Progenitor cell of endocrine pancreas (in vitro differentiated cells): Measurements from ENCODE around the gene BLOC1S3. TPM values are rescaled to one million over a fixed set of nuclear protein-coding genes. Genes with fewer than 3 reads are reported as not detected.

ENCODE experiments used
- DNase-seq: peaks from one replicate; pipeline ENCODE4 v3.0.0; 2021; ENCODE audit warnings: low spot score; ENCODE audit not compliant: unreplicated experiment
- H3K27ac Mint-ChIP-seq: 2 replicates; pipeline ENCODE4 v1.8.0; 2021; ENCODE audit warnings: mild to moderate bottlenecking, moderate library complexity, mixed read lengths
- H3K27me3 Mint-ChIP-seq: 2 replicates; pipeline ENCODE4 v1.8.0; 2021; ENCODE audit warnings: mixed read lengths
- H3K36me3 Mint-ChIP-seq: 2 replicates; pipeline ENCODE4 v1.8.0; 2022; ENCODE audit warnings: mixed read lengths; ENCODE audit not compliant: insufficient read depth
- H3K4me1 Mint-ChIP-seq: 2 replicates; pipeline ENCODE4 v1.8.0; 2021; ENCODE audit warnings: low read depth, mixed read lengths
- H3K4me3 Mint-ChIP-seq: 2 replicates; pipeline ENCODE4 v1.8.0; 2021; ENCODE audit warnings: low read depth, mild to moderate bottlenecking, moderate library complexity, mixed read lengths
- H3K9me3 Mint-ChIP-seq: 2 replicates; pipeline ENCODE4 v1.8.0; 2021; ENCODE audit warnings: low read depth, mixed read lengths
- CTCF ChIP-seq: fragments of 200-600 bp; sonication (generic); IDR thresholded peaks from one replicate; pipeline ENCODE4 v1.5.0; 2021; ENCODE audit warnings: antibody characterized with exemption, mild to moderate bottlenecking; ENCODE audit not compliant: unreplicated experiment
- total RNA-seq: library from RNA; stranded (reverse); gene quantifications from 2 replicates; pipeline ENCODE4 v1.2.1, GENCODE V29; 2021

Gene BLOC1S3
- total RNA-seq, 1 donor from 2014 or later = 8.7 TPM

- Mint-ChIP-seq H3K27me3 (peaks cover 50% of the 10 kb centered on the region), H3K9me3 (no peaks in the 10 kb centered on the region)
These were observed 22.5 kb upstream of the BLOC1S3 start for GRCh38 chr19:45156011-45156630.

GRCh38 chr19:45156751-45157150 is 21.8 kb upstream of the BLOC1S3 start:
- no peak overlapping the region for H3K4me3 Mint-ChIP-seq
- H3K9me3 Mint-ChIP-seq = no peaks in the 10 kb centered on the region
- no peak for TF ChIP-seq CTCF
- H3K36me3 Mint-ChIP-seq = peaks cover 1% of the 10 kb centered on the region
- peaks cover 43% of the 10 kb centered on the region for H3K27me3 Mint-ChIP-seq
- DNase-seq = no peak
- no peak overlapping the region for H3K27ac Mint-ChIP-seq
- H3K4me1 Mint-ChIP-seq = peaks cover 14% of the 10 kb centered on the region

More at GRCh38 chr19:45156011-45156630, 22.5 kb upstream of the BLOC1S3 start:
- Mint-ChIP-seq H3K36me3 (peaks cover 1% of the 10 kb centered on the region), H3K4me1 (peaks cover 11% of the 10 kb centered on the region), H3K27ac (peak overlapping the region; percentile 69), H3K4me3 (no peak overlapping the region)
- TF ChIP-seq CTCF = no peak
- DNase-seq = no peak

GRCh38 chr19:45158503-45159209 is 19.9 kb upstream of the BLOC1S3 start:
- Mint-ChIP-seq H3K4me1 (peaks cover 14% of the 10 kb centered on the region), H3K27me3 (peaks cover 37% of the 10 kb centered on the region), H3K9me3 (no peaks in the 10 kb centered on the region), H3K36me3 (no peaks in the 10 kb centered on the region), H3K4me3 (no peak overlapping the region), H3K27ac (no peak overlapping the region)
- no peak for DNase-seq
- no peak for TF ChIP-seq CTCF

GRCh38 chr19:45159210-45159970 is 19.2 kb upstream of the BLOC1S3 start:
- Mint-ChIP-seq H3K4me3 (no peak overlapping the region), H3K36me3 (no peaks in the 10 kb centered on the region), H3K27me3 (peaks cover 29% of the 10 kb centered on the region), H3K27ac (no peak overlapping the region), H3K9me3 (no peaks in the 10 kb centered on the region), H3K4me1 (peaks cover 9% of the 10 kb centered on the region)
- no peak for DNase-seq
- TF ChIP-seq CTCF = no peak

GRCh38 chr19:45159971-45160324 is 18.6 kb upstream of the BLOC1S3 start:
- Mint-ChIP-seq H3K9me3 (no peaks in the 10 kb centered on the region), H3K36me3 (no peaks in the 10 kb centered on the region), H3K4me1 (peaks cover 9% of the 10 kb centered on the region), H3K27ac (no peak overlapping the region), H3K27me3 (peaks cover 28% of the 10 kb centered on the region), H3K4me3 (no peak overlapping the region)
- no peak for DNase-seq
- no peak for TF ChIP-seq CTCF
